H9 (cell line): ENCODE measurements around the gene ITGB3. TPM values are rescaled to one million over a fixed set of nuclear protein-coding genes. Genes with fewer than 3 reads are reported as not detected.

ENCODE experiments used
- DNase-seq: peaks from one replicate; pipeline ENCODE4 v3.0.0-alpha.2; 2017
- H2AFZ ChIP-seq: one replicate; pipeline ENCODE4 v1.6.1; 2013; ENCODE audit warnings: mild to moderate bottlenecking, low read length, control low read depth, moderate library complexity
- H2AK5ac ChIP-seq: 2 replicates; pipeline ENCODE4 v1.6.1; 2013; ENCODE audit warnings: low read length, control low read depth, mixed read lengths; ENCODE audit not compliant: insufficient read length
- H2BK120ac ChIP-seq: one replicate; pipeline ENCODE4 v1.6.1; 2013; ENCODE audit warnings: low read depth, mild to moderate bottlenecking, low read length, control low read depth, inconsistent platforms; ENCODE audit not compliant: poor library complexity, severe bottlenecking
- H2BK12ac ChIP-seq: 2 replicates; pipeline ENCODE4 v1.6.1; 2013; ENCODE audit warnings: low read length, control low read depth, mixed read lengths, low read depth; ENCODE audit not compliant: insufficient read length
- H2BK15ac ChIP-seq: 2 replicates; pipeline ENCODE4 v1.6.1; 2013; ENCODE audit warnings: low read depth, low read length, control low read depth
- H2BK20ac ChIP-seq: one replicate; pipeline ENCODE4 v1.6.1; 2013; ENCODE audit warnings: low read depth, mild to moderate bottlenecking, low read length, control low read depth, inconsistent platforms; ENCODE audit not compliant: poor library complexity, severe bottlenecking
- H2BK5ac ChIP-seq: 2 replicates; pipeline ENCODE4 v1.6.1; 2013; ENCODE audit warnings: low read length, control low read depth, mixed read lengths; ENCODE audit not compliant: insufficient read length
- H3K14ac ChIP-seq: 2 replicates; pipeline ENCODE4 v1.6.1; 2013; ENCODE audit warnings: low read length, control low read depth; ENCODE audit not compliant: insufficient read depth
- H3K18ac ChIP-seq: 2 replicates; pipeline ENCODE4 v1.6.1; 2013; ENCODE audit warnings: low read depth, mild to moderate bottlenecking, mixed read lengths, low read length, control low read depth; ENCODE audit not compliant: insufficient read length
- H3K23ac ChIP-seq: 2 replicates; pipeline ENCODE4 v1.6.1; 2013; ENCODE audit warnings: low read length, control low read depth, mixed read lengths, low read depth; ENCODE audit not compliant: insufficient read length
- H3K23me2 ChIP-seq: 2 replicates; pipeline ENCODE4 v1.6.1; 2013; ENCODE audit warnings: low read depth, mild to moderate bottlenecking, mixed read lengths, low read length, control low read depth; ENCODE audit not compliant: insufficient read length, poor library complexity, severe bottlenecking
- H3K27ac ChIP-seq: 2 replicates; pipeline ENCODE4 v1.5.1; 2013; ENCODE audit warnings: low read length, control low read depth, mixed read lengths, low read depth; ENCODE audit not compliant: insufficient read length
- H3K27me3 ChIP-seq: 2 replicates; pipeline ENCODE4 v1.6.1; 2013; ENCODE audit warnings: low read length, control low read depth, inconsistent platforms; ENCODE audit not compliant: insufficient read depth
- H3K4ac ChIP-seq: 2 replicates; pipeline ENCODE4 v1.6.1; 2013; ENCODE audit warnings: low read depth, mild to moderate bottlenecking, control low read depth, inconsistent platforms, low read length, moderate library complexity
- H3K4me1 ChIP-seq: 2 replicates; pipeline ENCODE4 v1.6.1; 2013; ENCODE audit warnings: low read length, control low read depth, inconsistent platforms; ENCODE audit not compliant: insufficient read depth
- H3K4me2 ChIP-seq: 2 replicates; pipeline ENCODE4 v1.6.1; 2013; ENCODE audit warnings: low read length, control low read depth, mixed read lengths; ENCODE audit not compliant: insufficient read length, insufficient read depth
- H3K56ac ChIP-seq: 2 replicates; pipeline ENCODE4 v1.6.1; 2013; ENCODE audit warnings: low read depth, mild to moderate bottlenecking, mixed read lengths, low read length, control low read depth; ENCODE audit not compliant: insufficient read length
- H3K79me1 ChIP-seq: 2 replicates; pipeline ENCODE4 v1.6.1; 2013; ENCODE audit warnings: low read depth, mild to moderate bottlenecking, moderate library complexity, low read length, control low read depth, inconsistent platforms; ENCODE audit not compliant: insufficient read depth, poor library complexity, severe bottlenecking
- H3K79me2 ChIP-seq: 2 replicates; pipeline ENCODE4 v1.6.1; 2013; ENCODE audit warnings: low read length, control low read depth, inconsistent platforms; ENCODE audit not compliant: insufficient read depth
- H3K9ac ChIP-seq: 2 replicates; pipeline ENCODE4 v1.6.1; 2013; ENCODE audit warnings: low read length, control low read depth, mixed read lengths; ENCODE audit not compliant: insufficient read length; ENCODE audit errors: extremely low read depth
- H3K9me3 ChIP-seq: one replicate; pipeline ENCODE4 v1.6.1; 2013; ENCODE audit warnings: low read depth, low read length, inconsistent platforms; ENCODE audit not compliant: control insufficient read depth
- H3T11ph ChIP-seq: one replicate; pipeline ENCODE4 v1.6.1; 2013; ENCODE audit warnings: mild to moderate bottlenecking, low read length, control low read depth, inconsistent platforms
- H4K20me1 ChIP-seq: one replicate; pipeline ENCODE4 v1.6.1; 2013; ENCODE audit not compliant: control insufficient read depth, insufficient read length, insufficient read depth
- H4K5ac ChIP-seq: 2 replicates; pipeline ENCODE4 v1.6.1; 2013; ENCODE audit warnings: low read depth, mild to moderate bottlenecking, mixed read lengths, low read length, control low read depth; ENCODE audit not compliant: insufficient read length
- H4K8ac ChIP-seq: replicated peaks from 2 replicates; pipeline ENCODE4 v1.6.1; 2013; ENCODE audit warnings: low read length, control low read depth, mixed read lengths, low read depth; ENCODE audit not compliant: insufficient read length
- H4K91ac ChIP-seq: 2 replicates; pipeline ENCODE4 v1.6.1; 2013; ENCODE audit warnings: low read depth, mild to moderate bottlenecking, moderate library complexity, mixed read lengths, low read length, control low read depth; ENCODE audit not compliant: insufficient read length
- H3K27ac Mint-ChIP-seq, 3 experiments: 2 replicates in 2 of 3; 3 replicates in 1 of 3; pipeline ENCODE4 v1.8.0; 2020 to 2021; ENCODE audit warnings: mixed read lengths in 3 of 3, mild to moderate bottlenecking in 1 of 3, moderate library complexity in 1 of 3
- H3K27me3 Mint-ChIP-seq: 2 replicates; pipeline ENCODE4 v1.8.0; 2021; ENCODE audit warnings: low read depth, mild to moderate bottlenecking, moderate library complexity, mixed read lengths
- H3K36me3 Mint-ChIP-seq, 3 experiments: 2 replicates in 2 of 3; 3 replicates in 1 of 3; pipeline ENCODE4 v1.8.0; 2020 to 2021; ENCODE audit warnings: low read depth in 3 of 3, mixed read lengths in 3 of 3; ENCODE audit not compliant: insufficient read depth in 1 of 3
- H3K4me1 Mint-ChIP-seq, 2 experiments: 2 replicates each; pipeline ENCODE4 v1.8.0; 2020; ENCODE audit warnings: mixed read lengths in 2 of 2
- H3K4me3 Mint-ChIP-seq, 2 experiments: 2 replicates in 1 of 2; 3 replicates in 1 of 2; pipeline ENCODE4 v1.8.0; 2020 to 2021; ENCODE audit warnings: mild to moderate bottlenecking in 2 of 2, mixed read lengths in 2 of 2, moderate library complexity in 1 of 2
- H3K9me3 Mint-ChIP-seq, 2 experiments: 2 replicates in 1 of 2; 3 replicates in 1 of 2; pipeline ENCODE4 v1.8.0; 2020; ENCODE audit warnings: mild to moderate bottlenecking in 2 of 2, mixed read lengths in 2 of 2, moderate library complexity in 1 of 2
- WGBS: extraction: QIAGEN DNeasy Blood & Tissue Kit; methylation state at CpG from one replicate; pipeline ENCODE4 v1.1.7; 2013; ENCODE audit warnings: missing lambda C conversion rate, low lambda C conversion rate, mixed read lengths; ENCODE audit not compliant: insufficient read length; ENCODE audit errors: extremely low coverage; 5-methylcytosine and 5-hydroxymethylcytosine counted together
- total RNA-seq: library from RNA; stranded (reverse); gene quantifications from 2 replicates; pipeline ENCODE4 v1.2.1, GENCODE V29; 2021
- TF ChIP-seq, protein P1 (sequence below): fragments of 200-600 bp; sonication (generic); conservative IDR thresholded peaks from 3 replicates; pipeline ENCODE4 v1.8.0; 2021; ENCODE audit warnings: antibody characterized with exemption, mild to moderate bottlenecking

Gene ITGB3
- total RNA-seq, 1 experiment from 2014 or later: not detected

GRCh38 chr17:47246120-47246519, 7.5 kb upstream of the ITGB3 start:
- Mint-ChIP-seq H3K4me1 (peaks cover 4 to 6% of the 10 kb centered on the region in 2 experiments), H3K36me3 (peaks cover 0 to 2% (median 0%) of the 10 kb centered on the region in 3 experiments; a peak in 2 of 7 replicates), H3K27me3 (peaks cover 5% of the 10 kb centered on the region; the same call in 1 of the 2 replicates), H3K9me3 (peaks cover 0 to 4% of the 10 kb centered on the region in 2 experiments; a peak in 3 of 5 replicates), H3K4me3 (no peak overlapping the region), H3K27ac (no peak overlapping the region)
- Histone ChIP-seq H3K9ac (no peak overlapping the region), H3K27ac (no peak overlapping the region), H3K23me2 (no peaks in the 10 kb centered on the region), H2BK120ac (no peak overlapping the region), H3K9me3 (no peaks in the 10 kb centered on the region), H2AFZ (no peak overlapping the region), H2AK5ac (no peak overlapping the region), H3K4ac (no peak overlapping the region), H3K79me2 (no peaks in the 10 kb centered on the region), H2BK15ac (no peak overlapping the region), H4K91ac (no peak overlapping the region), H4K20me1 (no peaks in the 10 kb centered on the region), H2BK5ac (no peak overlapping the region), H3K56ac (no peak overlapping the region), H3K79me1 (no peaks in the 10 kb centered on the region), H3T11ph (no peak overlapping the region), H3K27me3 (no peaks in the 10 kb centered on the region), H3K18ac (no peak overlapping the region), H4K5ac (no peak overlapping the region), H3K4me2 (no peak overlapping the region), H4K8ac (no peak overlapping the region), H2BK20ac (no peak overlapping the region), H3K14ac (no peak overlapping the region), H2BK12ac (no peak overlapping the region), H3K4me1 (no peaks in the 10 kb centered on the region; the same call in 1 of the 2 replicates), H3K23ac (no peak overlapping the region)
- TF ChIP-seq, protein P1, sequence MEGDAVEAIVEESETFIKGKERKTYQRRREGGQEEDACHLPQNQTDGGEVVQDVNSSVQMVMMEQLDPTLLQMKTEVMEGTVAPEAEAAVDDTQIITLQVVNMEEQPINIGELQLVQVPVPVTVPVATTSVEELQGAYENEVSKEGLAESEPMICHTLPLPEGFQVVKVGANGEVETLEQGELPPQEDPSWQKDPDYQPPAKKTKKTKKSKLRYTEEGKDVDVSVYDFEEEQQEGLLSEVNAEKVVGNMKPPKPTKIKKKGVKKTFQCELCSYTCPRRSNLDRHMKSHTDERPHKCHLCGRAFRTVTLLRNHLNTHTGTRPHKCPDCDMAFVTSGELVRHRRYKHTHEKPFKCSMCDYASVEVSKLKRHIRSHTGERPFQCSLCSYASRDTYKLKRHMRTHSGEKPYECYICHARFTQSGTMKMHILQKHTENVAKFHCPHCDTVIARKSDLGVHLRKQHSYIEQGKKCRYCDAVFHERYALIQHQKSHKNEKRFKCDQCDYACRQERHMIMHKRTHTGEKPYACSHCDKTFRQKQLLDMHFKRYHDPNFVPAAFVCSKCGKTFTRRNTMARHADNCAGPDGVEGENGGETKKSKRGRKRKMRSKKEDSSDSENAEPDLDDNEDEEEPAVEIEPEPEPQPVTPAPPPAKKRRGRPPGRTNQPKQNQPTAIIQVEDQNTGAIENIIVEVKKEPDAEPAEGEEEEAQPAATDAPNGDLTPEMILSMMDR: no peak
- DNase-seq: no peak
- no CpG with 5 or more reads among the region's 2 CpGs for WGBS
